Thyroid gland (tissue), 4 donors: ENCODE results near the gene KRTAP5-1.

ENCODE experiments used
- CTCF ChIP-seq, 6 experiments: fragments of 200-600 bp in 3 of 6; fragments of 450-650 bp in 3 of 6; sonication (generic) in 3 of 6; IDR thresholded peaks; one replicate each; pipeline ENCODE4 v1.5.1; 2016 to 2019; ENCODE audit warnings: antibody characterized with exemption in 6 of 6, mild to moderate bottlenecking in 2 of 6, inconsistent platforms in 1 of 6, moderate library complexity in 1 of 6
- POLR2A ChIP-seq, 2 donors: fragments of 450-650 bp; IDR thresholded peaks; one replicate each; pipeline ENCODE4 v1.6.1; 2017; ENCODE audit warnings: antibody characterized with exemption in 2 of 2, mild to moderate bottlenecking in 2 of 2, moderate library complexity in 1 of 2

- TF ChIP-seq CTCF (IDR thresholded peaks at IDR 0.05): no peak
- TF ChIP-seq POLR2A (IDR thresholded peaks at IDR 0.05): no peak
Observed at GRCh38 chr11:1565173-1565903, 19.7 kb downstream of the KRTAP5-1 start.
